Measurements from ENCODE around the gene FIBCD1.

FIBCD1 gene

GRCh38 chr9:130952065-130952762 lies 13.2 kb upstream of the FIBCD1 start:
- DNase-seq, result no peak

GRCh38 chr9:130950039-130950311 lies 10.9 kb upstream of the FIBCD1 start:
- no peak for DNase-seq

- DNase-seq, result no peak
Observed at GRCh38 chr9:130949188-130950038, 10.4 kb upstream of the FIBCD1 start.

GRCh38 chr9:130948266-130948665 lies 9.2 kb upstream of the FIBCD1 start:
- DNase-seq, result peak in 1 of 2 experiments; percentile 37

GRCh38 chr9:130947618-130948140 lies 8.6 kb upstream of the FIBCD1 start:
- DNase-seq, result no peak

- peak in 1 of 2 experiments; percentile 49 for DNase-seq
Observed at GRCh38 chr9:130946766-130947617, 7.9 kb upstream of the FIBCD1 start.

- DNase-seq, result no peak
Observed at GRCh38 chr9:130945173-130945572, 6.1 kb upstream of the FIBCD1 start.

- DNase-seq, result no peak
Observed at GRCh38 chr9:130944510-130945058, 5.5 kb upstream of the FIBCD1 start.

GRCh38 chr9:130943777-130944176 lies 4.7 kb upstream of the FIBCD1 start:
- DNase-seq, result no peak

- no peak for DNase-seq
Observed at GRCh38 chr9:130943221-130943620, 4.2 kb upstream of the FIBCD1 start.

GRCh38 chr9:130942679-130943078 lies 3.6 kb upstream of the FIBCD1 start:
- DNase-seq, result no peak

GRCh38 chr9:130942084-130942483 lies 3.0 kb upstream of the FIBCD1 start:
- DNase-seq, result no peak

- peak; percentile 45 to 67 for DNase-seq
Observed at GRCh38 chr9:130940693-130941576, 1.9 kb upstream of the FIBCD1 start.

- no peak for DNase-seq
Observed at GRCh38 chr9:130940027-130940549, 1.0 kb upstream of the FIBCD1 start.

- no peak for DNase-seq
Observed at GRCh38 chr9:130939405-130940026, 469 bp upstream of the FIBCD1 start.

GRCh38 chr9:130938184-130938651 lies 829 bp downstream of the FIBCD1 start:
- DNase-seq, result no peak

- DNase-seq, result no peak
Observed at GRCh38 chr9:130937146-130938076, 1.6 kb downstream of the FIBCD1 start.

GRCh38 chr9:130936285-130937117 lies 2.5 kb downstream of the FIBCD1 start:
- no peak for DNase-seq

Data from SHP77 (cell line).